ENCODE results near the gene LARGE1. TPM values are rescaled to one million over a fixed set of nuclear protein-coding genes. Genes with fewer than 3 reads are reported as not detected.

Gene LARGE1
- total RNA-seq, 1 experiment from 2014 or later: 2.5 TPM

GRCh38 chr22:33576205-33576604 is 344.1 kb downstream of the LARGE1 start:
- POLR2A ChIA-PET: no interaction called here
- no peaks in the 10 kb centered on the region for H3K4me1 ChIP-seq (ENCODE audit: control insufficient read depth, insufficient read depth, low read length)
- no TSS peak for BruUV-seq (replicated peaks)
- CTCF ChIA-PET: no interaction called here
- H3K27me3 ChIP-seq (ENCODE audit: control insufficient read depth, insufficient read depth, low read length): no peaks in the 10 kb centered on the region
- TF ChIP-seq POLR2AphosphoS5 (IDR thresholded peaks at IDR 0.05; ENCODE audit: low read depth, low read length) (no peak), REST (IDR thresholded peaks at IDR 0.05; ENCODE audit: insufficient read depth in 1 of 2, low read depth in 2 of 2, low read length in 1 of 2) (no peak), SIN3A (IDR thresholded peaks at IDR 0.05; ENCODE audit: borderline replicate concordance, insufficient read depth, low read depth, low read length) (no peak), TCF7L2 (IDR thresholded peaks at IDR 0.05; ENCODE audit: low read depth, low read length) (no peak)
- TF ChIP-seq, protein P1, sequence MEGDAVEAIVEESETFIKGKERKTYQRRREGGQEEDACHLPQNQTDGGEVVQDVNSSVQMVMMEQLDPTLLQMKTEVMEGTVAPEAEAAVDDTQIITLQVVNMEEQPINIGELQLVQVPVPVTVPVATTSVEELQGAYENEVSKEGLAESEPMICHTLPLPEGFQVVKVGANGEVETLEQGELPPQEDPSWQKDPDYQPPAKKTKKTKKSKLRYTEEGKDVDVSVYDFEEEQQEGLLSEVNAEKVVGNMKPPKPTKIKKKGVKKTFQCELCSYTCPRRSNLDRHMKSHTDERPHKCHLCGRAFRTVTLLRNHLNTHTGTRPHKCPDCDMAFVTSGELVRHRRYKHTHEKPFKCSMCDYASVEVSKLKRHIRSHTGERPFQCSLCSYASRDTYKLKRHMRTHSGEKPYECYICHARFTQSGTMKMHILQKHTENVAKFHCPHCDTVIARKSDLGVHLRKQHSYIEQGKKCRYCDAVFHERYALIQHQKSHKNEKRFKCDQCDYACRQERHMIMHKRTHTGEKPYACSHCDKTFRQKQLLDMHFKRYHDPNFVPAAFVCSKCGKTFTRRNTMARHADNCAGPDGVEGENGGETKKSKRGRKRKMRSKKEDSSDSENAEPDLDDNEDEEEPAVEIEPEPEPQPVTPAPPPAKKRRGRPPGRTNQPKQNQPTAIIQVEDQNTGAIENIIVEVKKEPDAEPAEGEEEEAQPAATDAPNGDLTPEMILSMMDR (IDR thresholded peaks at IDR 0.05): no peak
- no peaks in the 10 kb centered on the region for H3K9me3 ChIP-seq (ENCODE audit: control insufficient read depth, insufficient read depth, low read depth, low read length)
- H3K4me3 ChIP-seq (ENCODE audit: low read depth in 2 of 2, low read length in 2 of 2): no peak overlapping the region
- no peak for DNase-seq (ENCODE audit: low read depth, low spot score)
- no peak overlapping the region for H3K27ac ChIP-seq (ENCODE audit: low read length)
- ATAC-seq: no peak
- in situ Hi-C loops (cut with HindIII; ENCODE audit: low pct_unique_long_range_greater_than_20kb, low sequenced_read_pairs) (no loop called here), intact Hi-C loops (cut with micrococcal nuclease; ENCODE audit: unreplicated experiment) (loop anchor here (10.0 kb wide), 1 partner anchor 61 kb away; no protein-coding TSS in a partner anchor)
- no peaks in the 10 kb centered on the region for H3K36me3 ChIP-seq (ENCODE audit: control insufficient read depth, insufficient read depth, low read length)

GRCh38 chr22:33575771-33576170 is 344.5 kb downstream of the LARGE1 start:
- intact Hi-C loops (cut with micrococcal nuclease; ENCODE audit: unreplicated experiment) (loop anchor here (10.0 kb wide), 1 partner anchor 61 kb away; no protein-coding TSS in a partner anchor), in situ Hi-C loops (cut with HindIII; ENCODE audit: low pct_unique_long_range_greater_than_20kb, low sequenced_read_pairs) (no loop called here)
- Histone ChIP-seq H3K27ac (ENCODE audit: low read length) (no peak overlapping the region), H3K9me3 (ENCODE audit: control insufficient read depth, insufficient read depth, low read depth, low read length) (no peaks in the 10 kb centered on the region), H3K36me3 (ENCODE audit: control insufficient read depth, insufficient read depth, low read length) (no peaks in the 10 kb centered on the region), H3K4me3 (ENCODE audit: low read depth in 2 of 2, low read length in 2 of 2) (no peak overlapping the region), H3K4me1 (ENCODE audit: control insufficient read depth, insufficient read depth, low read length) (no peaks in the 10 kb centered on the region), H3K27me3 (ENCODE audit: control insufficient read depth, insufficient read depth, low read length) (no peaks in the 10 kb centered on the region)
- no TSS peak for BruUV-seq (replicated peaks)
- TF ChIP-seq POLR2AphosphoS5 (IDR thresholded peaks at IDR 0.05; ENCODE audit: low read depth, low read length) (no peak), TCF7L2 (IDR thresholded peaks at IDR 0.05; ENCODE audit: low read depth, low read length) (no peak), SIN3A (IDR thresholded peaks at IDR 0.05; ENCODE audit: borderline replicate concordance, insufficient read depth, low read depth, low read length) (no peak), REST (IDR thresholded peaks at IDR 0.05; ENCODE audit: insufficient read depth in 1 of 2, low read depth in 2 of 2, low read length in 1 of 2) (no peak)
- TF ChIP-seq, protein P1 (IDR thresholded peaks at IDR 0.05): no peak
- POLR2A ChIA-PET: no interaction called here
- DNase-seq (ENCODE audit: low read depth, low spot score) (no peak), ATAC-seq (no peak)
- CTCF ChIA-PET: no interaction called here

Measured in Panc1 (cell line).